Activated CD8-positive, alpha-beta memory T cell treated with anti-CD3 and anti-CD28 coated beads, Interleukin-2, amount 50 U/mL, for 24 hours (primary cell): ENCODE data around the gene UBE2I.
"Not testable (repeated sequence)": the region's sequence is repeated elsewhere in the genome, so short reads cannot be mapped to it uniquely, and the experiment has no call there.

ENCODE experiments used
- DNase-seq: peaks from one replicate; pipeline ENCODE4 v3.0.0-alpha.2; 2020; ENCODE audit errors: extremely low read depth

The UBE2I gene

DNA sequence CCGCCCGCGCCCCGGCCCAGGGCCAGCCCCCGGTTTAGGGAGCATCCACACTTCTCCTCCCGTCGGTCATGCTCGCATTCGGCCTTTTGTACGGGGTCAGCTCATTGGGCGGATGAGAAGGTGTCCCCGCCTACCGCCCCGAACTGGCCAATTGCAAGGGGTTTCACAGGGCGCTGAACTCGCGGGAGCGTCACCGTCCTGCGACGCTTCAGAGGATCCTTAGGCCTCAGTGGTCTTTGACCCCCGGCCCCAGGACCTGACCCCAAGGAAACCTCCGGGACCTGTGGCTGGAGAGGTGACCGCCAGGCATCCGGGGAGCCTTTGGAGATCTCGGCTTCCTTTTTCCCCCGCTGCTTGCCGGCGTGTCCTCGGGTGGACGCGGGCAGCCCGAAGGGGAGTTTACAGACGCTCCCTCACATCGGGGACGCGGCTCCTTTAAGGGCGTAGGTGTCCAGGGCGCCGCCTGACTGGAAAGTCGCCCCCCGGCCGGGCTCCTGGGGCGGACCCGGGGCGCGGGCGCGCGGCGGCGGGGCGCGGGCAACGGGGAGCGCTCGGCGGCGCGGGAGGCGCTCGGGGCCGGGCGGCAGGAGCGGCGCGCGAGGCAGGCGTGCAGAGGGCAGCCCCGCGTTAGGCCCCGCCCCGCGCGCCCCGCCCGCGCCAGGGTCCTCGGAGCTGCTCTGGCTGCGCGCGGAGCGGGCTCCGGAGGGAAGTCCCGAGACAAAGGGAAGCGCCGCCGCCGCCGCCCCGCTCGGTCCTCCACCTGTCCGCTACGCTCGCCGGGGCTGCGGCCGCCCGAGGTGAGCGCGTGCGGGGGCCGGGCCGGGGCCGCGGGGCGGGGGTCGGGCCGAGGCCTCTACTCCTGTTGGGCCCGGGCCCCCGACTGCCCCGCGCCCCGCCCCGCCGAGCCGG is at the start of gene UBE2I:
Gene UBE2I, plus strand, starts transcription at position 660 of the 909 bp plus-strand sequence. CDS start 4,395 bp downstream, outside the sequence.
- DNase-seq: peak; percentile 98

DNA sequence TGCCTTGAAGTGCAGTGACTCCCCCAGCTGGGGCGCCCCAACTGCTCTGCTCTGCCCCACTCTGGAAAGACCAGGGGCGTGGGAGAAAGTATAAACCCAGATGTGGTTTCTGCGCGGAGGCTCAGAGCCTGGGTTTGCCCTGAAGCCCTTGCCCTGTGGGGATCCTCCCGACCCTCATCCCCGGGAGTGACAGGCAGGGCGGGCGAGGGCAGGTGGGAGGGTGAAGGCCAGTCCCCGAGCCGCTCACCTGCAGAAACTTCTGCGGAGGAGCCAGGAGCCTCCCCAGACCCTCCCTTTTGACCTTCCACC is 49.7 kb upstream of the UBE2I start:
- DNase-seq: no peak

GRCh38 chr16:1260101-1260680 is 49.2 kb upstream of the UBE2I start:
- DNase-seq: no peak

DNA sequence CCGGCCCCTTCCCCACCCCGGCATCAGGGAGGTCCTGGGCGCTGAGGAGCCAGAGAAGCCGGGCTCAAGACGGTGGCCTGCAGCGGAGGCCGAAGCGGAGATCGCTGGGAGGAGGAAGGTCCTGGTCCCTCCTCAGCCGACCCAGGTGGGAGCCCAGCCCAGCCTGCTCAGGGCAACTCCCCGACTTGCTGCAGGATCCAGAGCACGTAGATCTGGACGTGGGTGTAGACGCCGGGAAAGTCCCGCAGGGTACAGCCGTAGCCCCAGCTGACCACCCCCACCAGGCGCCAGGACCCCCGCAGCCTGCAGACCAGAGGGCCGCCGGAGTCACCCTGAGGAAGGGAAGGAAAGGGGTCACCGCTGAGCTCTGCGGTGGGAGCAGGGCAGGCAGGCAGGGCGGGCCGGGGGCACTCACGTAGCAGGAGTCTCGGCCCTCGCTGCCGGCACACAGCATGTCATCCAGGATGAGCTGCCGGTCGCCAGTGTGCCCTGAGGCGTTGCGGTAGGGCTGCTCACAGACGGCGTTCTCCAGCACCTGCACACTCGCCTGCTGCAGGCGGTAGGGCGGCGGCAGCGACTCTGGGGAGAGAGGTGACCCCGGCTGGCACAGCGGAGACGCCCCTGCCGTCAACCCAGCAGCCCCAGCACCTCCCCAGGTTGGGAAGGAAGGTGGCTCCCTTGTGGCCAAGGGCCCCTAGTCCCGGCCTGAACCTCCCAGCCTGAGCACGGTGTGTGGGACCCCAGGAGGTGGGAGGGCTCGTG is 48.1 kb upstream of the UBE2I start:
- DNase-seq: no peak

GRCh38 chr16:1262210-1262845 is 47.1 kb upstream of the UBE2I start:
- no peak for DNase-seq

DNA sequence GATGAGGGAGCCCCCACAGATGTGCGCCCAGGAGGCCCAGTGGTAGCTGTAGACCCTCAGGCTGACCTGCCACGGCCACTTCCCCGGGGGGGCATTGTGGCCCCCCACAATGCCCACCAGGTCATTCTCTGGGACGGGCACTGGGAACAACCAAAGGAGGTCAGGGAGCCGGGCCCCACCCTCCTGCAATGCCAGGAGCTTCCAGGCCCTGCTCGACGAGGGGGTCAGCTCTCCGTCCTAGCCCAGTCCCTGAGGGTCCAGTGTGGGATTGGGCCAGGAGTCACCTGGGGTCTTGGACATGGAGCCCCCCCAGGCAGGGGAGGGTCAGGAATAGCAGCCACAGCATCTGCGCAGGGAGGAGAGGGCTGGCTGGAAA is 46.6 kb upstream of the UBE2I start:
- no peak for DNase-seq

DNA sequence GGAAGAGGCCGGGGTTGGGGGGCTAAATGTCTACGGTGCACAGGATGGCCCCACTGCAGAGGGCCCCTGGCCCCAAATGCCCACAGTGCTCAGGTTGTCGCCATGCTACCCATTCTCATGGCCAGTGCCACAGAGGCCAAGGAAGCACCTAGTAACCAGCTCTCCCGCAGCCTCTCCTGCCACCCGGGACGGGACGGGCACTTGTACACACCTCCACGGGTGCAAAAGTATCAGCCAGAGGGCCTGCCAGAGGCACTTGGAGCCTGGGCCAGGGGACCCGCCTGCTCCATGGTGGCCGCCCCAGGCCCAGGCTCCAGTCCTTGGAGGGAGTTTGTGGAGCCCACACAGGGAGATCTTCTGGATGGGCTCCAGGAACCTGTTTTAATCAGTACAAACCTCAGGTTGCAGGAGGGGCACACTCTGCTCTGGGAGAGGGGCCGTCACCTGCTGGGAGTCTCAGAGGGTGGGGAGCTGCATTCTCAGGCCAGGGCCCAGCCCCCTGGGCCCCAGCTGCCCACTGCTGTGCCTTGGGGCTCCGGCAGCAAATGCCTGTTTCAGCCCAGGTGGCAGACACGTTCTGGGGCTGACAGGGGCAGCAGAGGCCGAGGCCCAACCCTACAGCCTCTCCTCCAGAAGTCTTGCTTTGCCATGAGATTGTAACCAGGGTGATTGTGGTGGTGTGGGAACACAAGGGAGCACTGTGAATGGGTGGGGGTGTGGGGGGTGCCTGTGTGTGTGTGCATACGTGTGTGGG is 45.7 kb upstream of the UBE2I start:
- DNase-seq: no peak

DNA sequence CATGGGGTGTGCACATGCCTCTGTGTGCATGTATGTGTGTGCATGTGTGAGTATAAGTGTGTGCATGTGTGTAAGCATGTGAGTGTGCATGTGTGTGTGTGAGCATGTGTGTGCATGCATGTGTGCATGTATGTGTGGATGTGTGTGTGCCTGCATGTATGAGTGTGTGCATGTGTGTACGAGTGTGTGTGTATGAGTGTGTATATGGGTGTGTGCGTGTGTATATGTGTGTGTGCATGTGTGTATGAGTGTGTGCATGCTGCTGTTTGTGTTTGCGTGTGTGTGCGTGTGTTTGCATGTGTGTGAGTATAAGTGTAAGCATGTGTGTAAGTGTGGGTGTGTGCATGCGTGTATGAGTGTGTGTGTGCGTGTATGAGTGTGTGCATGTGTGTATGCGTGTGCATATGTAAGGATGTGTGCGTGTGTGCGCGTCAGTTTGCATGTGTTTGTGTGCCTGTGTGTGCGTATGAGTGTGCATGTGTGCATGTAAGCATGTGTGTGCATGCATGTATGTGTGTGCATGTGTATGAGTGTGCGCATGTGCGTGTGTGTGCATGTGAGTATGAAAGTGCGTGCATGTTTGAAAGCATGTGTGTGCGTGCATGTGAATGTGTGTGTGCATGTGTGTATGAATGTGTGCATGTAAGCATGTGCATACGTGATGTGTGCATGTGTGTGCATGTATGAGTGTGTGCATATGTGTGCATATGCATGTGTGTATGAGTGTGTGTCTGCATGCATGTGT is 44.9 kb upstream of the UBE2I start:
- DNase-seq: no peak

DNA sequence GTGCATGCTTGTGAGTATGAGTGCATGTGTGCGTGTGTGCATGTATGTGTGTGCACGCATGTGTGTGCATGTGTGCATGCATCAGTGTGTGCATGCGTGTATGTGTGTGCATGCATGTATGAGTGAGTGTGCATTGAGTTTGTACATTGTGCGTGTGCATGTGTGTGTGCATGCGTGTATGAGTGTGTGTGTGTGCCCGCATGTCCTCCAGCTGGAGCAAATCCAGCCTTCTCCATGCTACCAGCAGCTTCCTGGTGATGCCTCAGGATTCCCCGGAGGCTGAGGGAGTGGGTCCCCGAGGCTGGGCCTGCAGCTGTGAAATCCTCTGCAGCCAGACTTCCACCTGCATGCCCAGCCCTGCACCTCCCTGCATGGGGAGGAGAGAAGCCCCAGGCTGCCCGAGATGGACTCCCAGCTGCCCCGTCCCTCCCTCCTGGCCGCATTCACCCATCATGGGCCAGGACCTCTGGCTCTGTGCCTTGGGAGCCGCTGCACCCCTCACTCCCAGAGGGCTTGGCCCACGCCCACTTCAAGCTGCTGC is 44.3 kb upstream of the UBE2I start:
- DNase-seq: no peak

GRCh38 chr16:1265826-1266225 is 43.6 kb upstream of the UBE2I start:
- DNase-seq: no peak

GRCh38 chr16:1269418-1269817 is 40.0 kb upstream of the UBE2I start:
- not testable (repeated sequence) for DNase-seq

GRCh38 chr16:1271380-1271723 is 38.1 kb upstream of the UBE2I start:
- DNase-seq: no peak

- not testable (repeated sequence) for DNase-seq
Measured at GRCh38 chr16:1271724-1272413, 37.6 kb upstream of the UBE2I start.

DNA sequence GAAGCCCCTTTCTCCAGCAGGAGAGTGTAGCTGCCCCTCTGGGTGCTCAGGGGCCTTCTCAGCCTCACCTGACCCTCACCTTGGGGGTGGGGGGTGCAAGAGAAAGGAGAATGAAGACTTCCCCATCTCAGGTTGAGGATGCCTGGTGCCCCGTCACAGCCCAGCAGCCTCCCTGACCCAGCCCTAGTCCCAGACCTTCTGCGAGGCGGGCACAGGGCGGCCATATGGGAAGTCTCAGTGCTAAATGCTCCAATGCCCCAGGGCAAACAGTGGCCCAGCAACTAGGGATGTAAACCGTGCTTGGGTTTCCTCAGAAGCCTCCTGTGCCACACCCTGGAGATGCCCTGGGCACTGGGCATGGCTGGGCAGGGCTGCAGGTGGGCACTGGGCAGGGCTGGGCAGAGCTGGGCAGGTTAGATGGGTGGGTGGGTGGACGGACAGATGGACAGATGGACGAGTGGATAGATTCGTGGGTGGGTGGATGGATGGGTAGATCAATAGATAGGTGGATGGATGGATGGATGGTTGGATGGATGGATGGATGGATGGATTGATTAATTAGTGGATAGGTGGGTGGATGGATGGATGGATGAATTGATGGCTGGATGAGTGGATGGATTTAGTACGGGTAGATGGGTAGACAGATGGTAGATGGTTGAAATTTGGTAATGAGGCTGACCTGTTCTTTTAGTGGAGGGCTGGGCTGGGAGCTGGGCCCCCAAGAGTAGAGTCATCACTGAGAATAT is 36.8 kb upstream of the UBE2I start:
- no peak for DNase-seq

GRCh38 chr16:1273816-1274215 is 35.6 kb upstream of the UBE2I start:
- no peak for DNase-seq

DNA sequence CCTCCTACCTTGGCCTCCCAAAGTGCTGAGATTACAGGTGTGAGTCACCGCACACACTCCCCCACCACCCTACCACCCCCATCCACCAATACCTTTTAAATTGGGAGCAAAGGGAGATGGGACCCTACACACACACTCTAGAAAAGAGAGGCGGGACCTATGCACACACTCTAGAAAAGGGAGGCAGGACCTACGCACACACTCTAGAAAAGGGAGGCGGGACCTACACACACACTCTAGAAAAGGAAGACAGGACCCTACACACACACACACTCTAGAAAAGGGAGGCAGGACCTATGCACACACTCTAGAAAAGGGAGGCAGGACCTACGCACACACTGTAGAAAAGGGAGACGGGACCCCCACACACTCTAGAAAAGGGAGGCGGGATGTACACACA is 34.7 kb upstream of the UBE2I start:
- DNase-seq: no peak

- DNase-seq: no peak
Measured at GRCh38 chr16:1275791-1276579, 33.5 kb upstream of the UBE2I start.

- DNase-seq: no peak
Measured at GRCh38 chr16:1276580-1276878, 32.9 kb upstream of the UBE2I start.

- no peak for DNase-seq
Measured at GRCh38 chr16:1277151-1277598, 32.3 kb upstream of the UBE2I start.
